Measurements from ENCODE around the gene PRSS12.

DNA sequence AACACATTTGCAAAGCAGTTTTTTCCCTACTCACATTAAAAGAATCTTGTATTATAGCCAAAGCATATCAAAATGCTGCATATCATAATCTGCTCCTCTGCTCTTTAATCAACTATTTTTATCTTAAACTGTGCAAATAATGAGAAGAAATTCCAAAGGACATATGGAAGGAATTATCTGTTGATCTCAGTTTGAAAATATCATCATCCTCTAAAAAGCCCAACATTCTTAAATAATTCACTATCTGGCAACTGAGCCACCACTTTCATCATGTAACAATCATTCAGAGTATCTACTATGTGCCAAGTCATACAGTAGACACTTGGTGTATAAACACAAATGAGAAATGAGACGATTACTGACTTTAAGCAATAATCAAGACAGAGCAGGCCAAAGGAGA lies 63.0 kb downstream of the PRSS12 start:
- TF ChIP-seq, protein P1, sequence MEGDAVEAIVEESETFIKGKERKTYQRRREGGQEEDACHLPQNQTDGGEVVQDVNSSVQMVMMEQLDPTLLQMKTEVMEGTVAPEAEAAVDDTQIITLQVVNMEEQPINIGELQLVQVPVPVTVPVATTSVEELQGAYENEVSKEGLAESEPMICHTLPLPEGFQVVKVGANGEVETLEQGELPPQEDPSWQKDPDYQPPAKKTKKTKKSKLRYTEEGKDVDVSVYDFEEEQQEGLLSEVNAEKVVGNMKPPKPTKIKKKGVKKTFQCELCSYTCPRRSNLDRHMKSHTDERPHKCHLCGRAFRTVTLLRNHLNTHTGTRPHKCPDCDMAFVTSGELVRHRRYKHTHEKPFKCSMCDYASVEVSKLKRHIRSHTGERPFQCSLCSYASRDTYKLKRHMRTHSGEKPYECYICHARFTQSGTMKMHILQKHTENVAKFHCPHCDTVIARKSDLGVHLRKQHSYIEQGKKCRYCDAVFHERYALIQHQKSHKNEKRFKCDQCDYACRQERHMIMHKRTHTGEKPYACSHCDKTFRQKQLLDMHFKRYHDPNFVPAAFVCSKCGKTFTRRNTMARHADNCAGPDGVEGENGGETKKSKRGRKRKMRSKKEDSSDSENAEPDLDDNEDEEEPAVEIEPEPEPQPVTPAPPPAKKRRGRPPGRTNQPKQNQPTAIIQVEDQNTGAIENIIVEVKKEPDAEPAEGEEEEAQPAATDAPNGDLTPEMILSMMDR (IDR thresholded peaks at IDR 0.05; ENCODE audit: poor library complexity) = no peak
- TF ChIP-seq EZH2 (IDR thresholded peaks at IDR 0.05; ENCODE audit: borderline replicate concordance) = no peak
